GM18867 (cell line): Measurements from ENCODE around the gene APOC4.
"Not testable (repeated sequence)": the region's sequence is repeated elsewhere in the genome, so short reads cannot be mapped to it uniquely, and the experiment has no call there.

Experiments used
- ATAC-seq: cut with Tn5 transposase; IDR thresholded peaks from one replicate; pipeline ENCODE4 v1.9.1; 2021; ENCODE audit warnings: mild to moderate bottlenecking, moderate library complexity; ENCODE audit not compliant: unreplicated experiment

Gene APOC4

GRCh38 chr19:44942067-44942571 lies at the start of gene APOC4:
Gene APOC4 (plus strand): TSS chr19:44942237. CDS start chr19:44942278, 41 bp downstream.
- ATAC-seq: no peak

- ATAC-seq: no peak
Measured at GRCh38 chr19:44892932-44893331, 49.1 kb upstream of the APOC4 start.

- no peak for ATAC-seq
Measured at GRCh38 chr19:44893332-44894051, 48.5 kb upstream of the APOC4 start.

GRCh38 chr19:44894052-44894400 lies 48.0 kb upstream of the APOC4 start:
- ATAC-seq: no peak

GRCh38 chr19:44894946-44895345 lies 47.1 kb upstream of the APOC4 start:
- ATAC-seq: no peak

GRCh38 chr19:44897835-44898234 lies 44.2 kb upstream of the APOC4 start:
- no peak for ATAC-seq

- no peak for ATAC-seq
Measured at GRCh38 chr19:44900328-44901244, 41.5 kb upstream of the APOC4 start.

- ATAC-seq: no peak
Measured at GRCh38 chr19:44903216-44903601, 38.8 kb upstream of the APOC4 start.

- ATAC-seq: no peak
Measured at GRCh38 chr19:44903602-44904425, 38.2 kb upstream of the APOC4 start.

- no peak for ATAC-seq
Measured at GRCh38 chr19:44904426-44904994, 37.5 kb upstream of the APOC4 start.

- no peak for ATAC-seq
Measured at GRCh38 chr19:44905437-44906160, 36.4 kb upstream of the APOC4 start, which contains the start of gene APOE. Gene APOE (plus strand): TSS chr19:44905796. CDS start chr19:44906625, 829 bp downstream.

- ATAC-seq: no peak
Measured at GRCh38 chr19:44907613-44908012, 34.4 kb upstream of the APOC4 start.

- no peak for ATAC-seq
Measured at GRCh38 chr19:44908074-44908835, 33.8 kb upstream of the APOC4 start.

- ATAC-seq: no peak
Measured at GRCh38 chr19:44908836-44909261, 33.2 kb upstream of the APOC4 start.

GRCh38 chr19:44909775-44910174 lies 32.3 kb upstream of the APOC4 start:
- ATAC-seq: no peak

- not testable (repeated sequence) for ATAC-seq
Measured at GRCh38 chr19:44911896-44912295, 30.1 kb upstream of the APOC4 start.

GRCh38 chr19:44912854-44913253 lies 29.2 kb upstream of the APOC4 start:
- ATAC-seq: no peak

GRCh38 chr19:44913512-44914432 lies 28.3 kb upstream of the APOC4 start:
- not testable (repeated sequence) for ATAC-seq
